Mucosa of rectum (tissue), 2 donors: Measurements from ENCODE around the gene AKT1S1.

Source experiments
- H3K27ac ChIP-seq, 2 donors: one replicate each; pipeline ENCODE4 v1.7.0; 2013; ENCODE audit warnings: inconsistent platforms in 2 of 2, low read depth in 2 of 2, low read length in 2 of 2
- H3K27me3 ChIP-seq, 2 donors: one replicate each; pipeline ENCODE4 v1.7.0; 2013; ENCODE audit warnings: low read length in 2 of 2; ENCODE audit not compliant: control insufficient read depth in 2 of 2, insufficient read depth in 2 of 2
- H3K36me3 ChIP-seq, 2 donors: one replicate each; pipeline ENCODE4 v1.7.0; 2013; ENCODE audit warnings: low read length in 2 of 2; ENCODE audit not compliant: control insufficient read depth in 2 of 2, insufficient read depth in 2 of 2
- H3K4me1 ChIP-seq, 2 donors: one replicate each; pipeline ENCODE4 v1.7.0; 2013; ENCODE audit warnings: low read length in 2 of 2, mild to moderate bottlenecking in 1 of 2; ENCODE audit not compliant: control insufficient read depth in 2 of 2, insufficient read depth in 2 of 2
- H3K4me3 ChIP-seq, 2 donors: one replicate each; pipeline ENCODE4 v1.7.0; 2013; ENCODE audit warnings: low read length in 2 of 2
- H3K9ac ChIP-seq, 2 donors: one replicate each; pipeline ENCODE4 v1.7.0; 2013; ENCODE audit warnings: low read length in 2 of 2, low read depth in 1 of 2, mild to moderate bottlenecking in 1 of 2
- H3K9me3 ChIP-seq, 2 donors: one replicate each; pipeline ENCODE4 v1.7.0; 2013; ENCODE audit warnings: low read length in 2 of 2; ENCODE audit not compliant: control insufficient read depth in 2 of 2
- donor health status: healthy.
- donor health status: Normal muscosa, but diverticular disease.

The AKT1S1 gene

DNA sequence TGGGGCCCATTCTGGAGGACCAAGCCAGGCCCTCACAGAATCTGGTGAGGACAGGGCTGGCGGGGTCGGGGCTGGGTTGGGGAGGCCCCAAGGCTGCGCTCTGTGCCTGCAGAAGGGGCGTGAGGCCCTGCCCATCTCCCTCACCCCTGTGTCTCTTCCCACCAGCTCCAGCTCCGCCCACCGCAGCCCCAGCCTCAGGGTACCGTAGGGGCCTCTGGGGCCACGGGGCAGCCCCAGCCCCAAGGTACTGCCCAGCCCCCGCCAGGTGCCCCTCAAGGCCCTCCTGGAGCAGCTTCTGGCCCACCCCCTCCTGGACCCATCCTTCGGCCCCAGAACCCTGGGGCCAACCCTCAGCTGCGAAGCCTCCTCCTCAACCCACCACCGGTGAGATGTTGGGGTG, 41.6 kb downstream of the AKT1S1 start:
- Histone ChIP-seq H3K9ac (no peak overlapping the region), H3K27ac (no peak overlapping the region)

GRCh38 chr19:49833599-49833998, 43.6 kb downstream of the AKT1S1 start:
- Histone ChIP-seq H3K27ac (no peak overlapping the region), H3K9me3 (no peaks in the 10 kb centered on the region), H3K9ac (no peak overlapping the region), H3K4me3 (no peak overlapping the region), H3K36me3 (peaks cover 63 to 68% of the 10 kb centered on the region in 2 donors), H3K4me1 (no peaks in the 10 kb centered on the region), H3K27me3 (no peaks in the 10 kb centered on the region)

More for the DNA sequence above, 41.6 kb downstream of the AKT1S1 start:
- H3K4me3 ChIP-seq: no peak overlapping the region
- H3K4me1 ChIP-seq: no peaks in the 10 kb centered on the region
- no peaks in the 10 kb centered on the region for H3K27me3 ChIP-seq
- no peaks in the 10 kb centered on the region for H3K9me3 ChIP-seq
- peaks cover 61 to 75% of the 10 kb centered on the region in 2 donors for H3K36me3 ChIP-seq

GRCh38 chr19:49832556-49832955, 44.6 kb downstream of the AKT1S1 start:
- no peaks in the 10 kb centered on the region for H3K27me3 ChIP-seq
- no peaks in the 10 kb centered on the region for H3K9me3 ChIP-seq
- no peak overlapping the region for H3K4me3 ChIP-seq
- no peak overlapping the region for H3K9ac ChIP-seq
- H3K4me1 ChIP-seq: no peaks in the 10 kb centered on the region
- H3K36me3 ChIP-seq: peaks cover 56 to 64% of the 10 kb centered on the region in 2 donors
- H3K27ac ChIP-seq: no peak overlapping the region

DNA sequence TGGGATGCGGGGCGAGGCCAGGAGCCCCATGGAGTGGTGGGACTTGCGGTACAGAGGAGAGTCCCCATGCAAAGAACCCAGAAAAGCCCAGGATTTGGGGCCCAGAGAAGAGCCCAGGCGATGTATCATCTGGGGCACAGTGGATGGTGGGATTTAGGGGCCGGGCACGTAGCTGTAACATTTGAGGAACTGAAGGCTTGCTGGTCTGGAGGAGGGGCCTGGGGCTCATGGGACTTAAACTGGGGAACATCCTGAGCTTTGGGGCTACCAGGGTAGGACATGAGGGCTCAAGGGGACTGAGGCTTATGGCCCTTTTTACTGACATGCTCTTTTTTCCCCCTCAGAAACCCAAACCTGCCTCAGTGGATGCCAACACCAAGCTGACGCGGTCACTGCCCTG, 45.6 kb downstream of the AKT1S1 start:
- Histone ChIP-seq H3K27me3 (no peaks in the 10 kb centered on the region), H3K9ac (no peak overlapping the region), H3K4me1 (no peaks in the 10 kb centered on the region), H3K4me3 (no peak overlapping the region), H3K36me3 (peaks cover 58 to 68% of the 10 kb centered on the region in 2 donors), H3K9me3 (no peaks in the 10 kb centered on the region), H3K27ac (no peak overlapping the region)

GRCh38 chr19:49830766-49831165, 46.4 kb downstream of the AKT1S1 start:
- H3K9ac ChIP-seq: no peak overlapping the region
- no peaks in the 10 kb centered on the region for H3K27me3 ChIP-seq
- H3K9me3 ChIP-seq: no peaks in the 10 kb centered on the region
- H3K4me3 ChIP-seq: no peak overlapping the region
- no peaks in the 10 kb centered on the region for H3K4me1 ChIP-seq
- peaks cover 59 to 67% of the 10 kb centered on the region in 2 donors for H3K36me3 ChIP-seq
- no peak overlapping the region for H3K27ac ChIP-seq

- no peaks in the 10 kb centered on the region for H3K27me3 ChIP-seq
- H3K27ac ChIP-seq: no peak overlapping the region
- no peaks in the 10 kb centered on the region for H3K9me3 ChIP-seq
- H3K36me3 ChIP-seq: peaks cover 50 to 60% of the 10 kb centered on the region in 2 donors
- H3K9ac ChIP-seq: no peak overlapping the region
- H3K4me3 ChIP-seq: no peak overlapping the region
- no peaks in the 10 kb centered on the region for H3K4me1 ChIP-seq
Measured at GRCh38 chr19:49829721-49830120, 47.4 kb downstream of the AKT1S1 start.

GRCh38 chr19:49829200-49829599, 48.0 kb downstream of the AKT1S1 start:
- Histone ChIP-seq H3K4me1 (no peaks in the 10 kb centered on the region), H3K9ac (no peak overlapping the region), H3K9me3 (no peaks in the 10 kb centered on the region), H3K27ac (no peak overlapping the region), H3K36me3 (peaks cover 46 to 55% of the 10 kb centered on the region in 2 donors), H3K4me3 (no peak overlapping the region), H3K27me3 (no peaks in the 10 kb centered on the region)

- Histone ChIP-seq H3K9ac (no peak overlapping the region), H3K27ac (no peak overlapping the region), H3K36me3 (peaks cover 41 to 43% of the 10 kb centered on the region in 2 donors), H3K9me3 (no peaks in the 10 kb centered on the region), H3K4me3 (no peak overlapping the region), H3K27me3 (no peaks in the 10 kb centered on the region), H3K4me1 (no peaks in the 10 kb centered on the region)
Measured at GRCh38 chr19:49827034-49827433, 50.1 kb downstream of the AKT1S1 start.

GRCh38 chr19:49824662-49825061, 52.5 kb downstream of the AKT1S1 start:
- no peak overlapping the region for H3K4me3 ChIP-seq
- H3K27ac ChIP-seq: no peak overlapping the region
- H3K36me3 ChIP-seq: peaks cover 27 to 28% of the 10 kb centered on the region in 2 donors
- H3K9ac ChIP-seq: no peak overlapping the region
- no peaks in the 10 kb centered on the region for H3K9me3 ChIP-seq
- H3K4me1 ChIP-seq: no peaks in the 10 kb centered on the region
- no peaks in the 10 kb centered on the region for H3K27me3 ChIP-seq

DNA sequence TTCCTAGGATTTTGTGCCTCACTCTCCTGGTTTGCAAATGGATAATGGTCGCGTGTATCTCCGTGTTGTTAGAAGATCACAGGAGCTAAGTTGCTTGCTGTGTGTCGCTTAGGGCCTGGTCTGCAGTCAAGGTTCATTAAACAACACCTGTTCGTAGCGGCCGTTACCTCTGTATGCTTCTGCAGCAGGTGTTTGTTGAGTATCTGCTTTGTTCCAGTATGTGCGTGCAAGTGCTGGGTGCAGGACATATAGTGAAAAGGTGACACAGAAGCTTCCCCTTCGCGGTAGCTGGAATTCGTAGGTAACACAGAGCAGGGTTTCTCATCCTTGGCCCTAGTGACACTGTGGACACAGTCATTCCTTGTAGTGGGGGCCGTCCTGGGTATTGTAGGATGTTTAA, 53.7 kb downstream of the AKT1S1 start:
- Histone ChIP-seq H3K4me3 (no peak overlapping the region), H3K9me3 (no peaks in the 10 kb centered on the region), H3K9ac (no peak overlapping the region), H3K27ac (no peak overlapping the region), H3K36me3 (peaks cover 19 to 25% of the 10 kb centered on the region in 2 donors), H3K27me3 (no peaks in the 10 kb centered on the region), H3K4me1 (peaks cover 9 to 11% of the 10 kb centered on the region in 2 donors)

DNA sequence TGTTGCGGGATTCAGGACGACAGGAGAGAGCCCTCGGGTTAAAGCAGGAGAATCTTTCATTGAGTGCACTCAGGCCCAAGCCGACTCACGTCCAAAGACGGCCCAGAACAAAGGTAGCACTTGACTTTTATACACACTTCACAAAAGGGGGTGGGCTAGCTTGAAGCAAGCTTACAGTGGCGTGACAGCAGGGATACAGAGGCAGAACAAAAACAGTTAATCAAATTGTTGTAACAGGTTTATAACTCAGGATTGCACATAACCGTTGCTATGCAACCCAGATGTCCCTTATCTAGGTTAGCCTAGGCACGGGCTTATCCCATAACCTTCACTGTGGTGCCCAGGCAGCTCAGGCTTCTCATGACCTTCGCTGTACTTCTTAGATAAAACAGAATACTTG, 57.0 kb downstream of the AKT1S1 start:
- H3K9me3 ChIP-seq: no peaks in the 10 kb centered on the region
- peaks cover 9 to 11% of the 10 kb centered on the region in 2 donors for H3K4me1 ChIP-seq
- no peak overlapping the region for H3K4me3 ChIP-seq
- peaks cover 10 to 12% of the 10 kb centered on the region in 2 donors for H3K36me3 ChIP-seq
- H3K9ac ChIP-seq: no peak overlapping the region
- H3K27me3 ChIP-seq: no peaks in the 10 kb centered on the region
- H3K27ac ChIP-seq: no peak overlapping the region
